ENCODE measurements around the gene SCNN1G. TPM values are rescaled to one million over a fixed set of nuclear protein-coding genes. Genes with fewer than 3 reads are reported as not detected.

Gene SCNN1G
- total RNA-seq, 1 experiment from 2014 or later, result 1.3 TPM

GRCh38 chr16:23186171-23186570 lies 3.6 kb downstream of the SCNN1G start:
- CTCF ChIA-PET, result interaction anchor here (1.1 to 2.8 kb wide), 3 partner anchors 162 to 249 kb away, joined by 3 to 30 read pairs (median 4); no protein-coding TSS in a partner anchor
- Mint-ChIP-seq H3K9me3 (no peaks in the 10 kb centered on the region), H3K4me3 (no peak overlapping the region), H3K27ac (no peak overlapping the region), H3K36me3 (no peaks in the 10 kb centered on the region), H3K4me1 (peaks cover 14% of the 10 kb centered on the region), H3K27me3 (ENCODE audit: low read depth) (peaks cover 44% of the 10 kb centered on the region)
- TF ChIP-seq, protein P1, sequence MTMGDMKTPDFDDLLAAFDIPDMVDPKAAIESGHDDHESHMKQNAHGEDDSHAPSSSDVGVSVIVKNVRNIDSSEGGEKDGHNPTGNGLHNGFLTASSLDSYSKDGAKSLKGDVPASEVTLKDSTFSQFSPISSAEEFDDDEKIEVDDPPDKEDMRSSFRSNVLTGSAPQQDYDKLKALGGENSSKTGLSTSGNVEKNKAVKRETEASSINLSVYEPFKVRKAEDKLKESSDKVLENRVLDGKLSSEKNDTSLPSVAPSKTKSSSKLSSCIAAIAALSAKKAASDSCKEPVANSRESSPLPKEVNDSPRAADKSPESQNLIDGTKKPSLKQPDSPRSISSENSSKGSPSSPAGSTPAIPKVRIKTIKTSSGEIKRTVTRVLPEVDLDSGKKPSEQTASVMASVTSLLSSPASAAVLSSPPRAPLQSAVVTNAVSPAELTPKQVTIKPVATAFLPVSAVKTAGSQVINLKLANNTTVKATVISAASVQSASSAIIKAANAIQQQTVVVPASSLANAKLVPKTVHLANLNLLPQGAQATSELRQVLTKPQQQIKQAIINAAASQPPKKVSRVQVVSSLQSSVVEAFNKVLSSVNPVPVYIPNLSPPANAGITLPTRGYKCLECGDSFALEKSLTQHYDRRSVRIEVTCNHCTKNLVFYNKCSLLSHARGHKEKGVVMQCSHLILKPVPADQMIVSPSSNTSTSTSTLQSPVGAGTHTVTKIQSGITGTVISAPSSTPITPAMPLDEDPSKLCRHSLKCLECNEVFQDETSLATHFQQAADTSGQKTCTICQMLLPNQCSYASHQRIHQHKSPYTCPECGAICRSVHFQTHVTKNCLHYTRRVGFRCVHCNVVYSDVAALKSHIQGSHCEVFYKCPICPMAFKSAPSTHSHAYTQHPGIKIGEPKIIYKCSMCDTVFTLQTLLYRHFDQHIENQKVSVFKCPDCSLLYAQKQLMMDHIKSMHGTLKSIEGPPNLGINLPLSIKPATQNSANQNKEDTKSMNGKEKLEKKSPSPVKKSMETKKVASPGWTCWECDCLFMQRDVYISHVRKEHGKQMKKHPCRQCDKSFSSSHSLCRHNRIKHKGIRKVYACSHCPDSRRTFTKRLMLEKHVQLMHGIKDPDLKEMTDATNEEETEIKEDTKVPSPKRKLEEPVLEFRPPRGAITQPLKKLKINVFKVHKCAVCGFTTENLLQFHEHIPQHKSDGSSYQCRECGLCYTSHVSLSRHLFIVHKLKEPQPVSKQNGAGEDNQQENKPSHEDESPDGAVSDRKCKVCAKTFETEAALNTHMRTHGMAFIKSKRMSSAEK (CRISPR knock-in tag; IDR thresholded peaks at IDR 0.05; ENCODE audit: borderline replicate concordance), result no peak
- no peak for TF ChIP-seq ELF4 (CRISPR knock-in tag; IDR thresholded peaks at IDR 0.05; ENCODE audit: low read depth)
- no peak for TF ChIP-seq ARID4B (CRISPR knock-in tag; IDR thresholded peaks at IDR 0.05; ENCODE audit: borderline replicate concordance)
- TF ChIP-seq CBFB (CRISPR knock-in tag; IDR thresholded peaks at IDR 0.05; ENCODE audit: low read depth), result no peak
- no peak for TF ChIP-seq SMAD4 (CRISPR knock-in tag; IDR thresholded peaks at IDR 0.05)
- no peak for TF ChIP-seq CDX4 (CRISPR knock-in tag; IDR thresholded peaks at IDR 0.05; ENCODE audit: borderline replicate concordance)
- TF ChIP-seq, protein P2, sequence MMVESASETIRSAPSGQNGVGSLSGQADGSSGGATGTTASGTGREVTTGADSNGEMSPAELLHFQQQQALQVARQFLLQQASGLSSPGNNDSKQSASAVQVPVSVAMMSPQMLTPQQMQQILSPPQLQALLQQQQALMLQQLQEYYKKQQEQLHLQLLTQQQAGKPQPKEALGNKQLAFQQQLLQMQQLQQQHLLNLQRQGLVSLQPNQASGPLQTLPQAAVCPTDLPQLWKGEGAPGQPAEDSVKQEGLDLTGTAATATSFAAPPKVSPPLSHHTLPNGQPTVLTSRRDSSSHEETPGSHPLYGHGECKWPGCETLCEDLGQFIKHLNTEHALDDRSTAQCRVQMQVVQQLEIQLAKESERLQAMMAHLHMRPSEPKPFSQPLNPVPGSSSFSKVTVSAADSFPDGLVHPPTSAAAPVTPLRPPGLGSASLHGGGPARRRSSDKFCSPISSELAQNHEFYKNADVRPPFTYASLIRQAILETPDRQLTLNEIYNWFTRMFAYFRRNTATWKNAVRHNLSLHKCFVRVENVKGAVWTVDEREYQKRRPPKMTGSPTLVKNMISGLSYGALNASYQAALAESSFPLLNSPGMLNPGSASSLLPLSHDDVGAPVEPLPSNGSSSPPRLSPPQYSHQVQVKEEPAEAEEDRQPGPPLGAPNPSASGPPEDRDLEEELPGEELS (CRISPR knock-in tag; IDR thresholded peaks at IDR 0.05), result no peak
- no peak for TF ChIP-seq USF2 (CRISPR knock-in tag; IDR thresholded peaks at IDR 0.05)
- TF ChIP-seq NR2C2 (CRISPR knock-in tag; IDR thresholded peaks at IDR 0.05), result no peak
- TF ChIP-seq ZBTB43 (CRISPR knock-in tag; IDR thresholded peaks at IDR 0.05), result no peak
- no peak for TF ChIP-seq ZNF281 (CRISPR knock-in tag; IDR thresholded peaks at IDR 0.05)
- no peak for TF ChIP-seq RORB (CRISPR knock-in tag; IDR thresholded peaks at IDR 0.05)
- POLR2A ChIA-PET, result no interaction called here
- ATAC-seq (no peak), DNase-seq (ENCODE audit: low spot score) (no peak)

Data from WTC11 (cell line).